Kasumi-1 (cell line): ENCODE data around the gene MARCHF10.
"Not testable (repeated sequence)": the region's sequence is repeated elsewhere in the genome, so short reads cannot be mapped to it uniquely, and the experiment has no call there.

Experiments used
- DNase-seq, 2 experiments: peaks; one replicate each; lab custom pipeline; 2025; lab: John Stamatoyannopoulos, UW

Gene MARCHF10

DNA sequence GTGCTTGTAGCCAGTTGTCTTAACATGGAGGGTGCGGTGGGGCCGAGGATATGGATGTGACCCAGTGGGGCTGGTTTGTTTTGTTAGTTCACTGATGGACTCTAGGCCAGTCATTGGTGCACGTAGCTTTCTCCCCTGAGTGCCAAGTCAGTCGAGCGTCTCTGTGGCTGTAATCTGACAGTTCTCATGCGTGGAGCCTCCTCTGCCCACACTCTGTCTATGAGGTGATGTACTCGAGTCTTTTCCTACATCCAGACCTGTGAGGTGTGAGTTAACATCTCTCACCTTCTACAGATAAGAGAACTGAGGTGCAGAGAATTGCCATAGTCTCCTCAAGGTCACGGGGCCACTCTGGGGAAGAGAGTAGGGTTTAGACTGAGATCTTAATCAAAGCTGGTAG is 90.2 kb downstream of the MARCHF10 start:
- no peak for DNase-seq

DNA sequence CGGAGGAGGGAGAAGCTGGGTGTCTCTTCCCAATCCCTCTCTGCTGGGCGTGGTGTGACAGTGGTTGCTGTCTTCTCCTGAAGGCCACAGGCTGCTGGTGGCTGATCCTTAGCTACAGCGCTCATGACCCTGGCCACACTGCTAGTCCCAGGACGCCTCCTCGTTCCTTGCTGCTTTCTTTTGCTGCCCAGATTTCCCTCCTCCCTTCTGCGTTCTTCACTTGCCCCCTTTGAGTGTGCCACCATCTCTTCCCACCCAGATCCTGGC is 90.6 kb downstream of the MARCHF10 start:
- no peak for DNase-seq

DNA sequence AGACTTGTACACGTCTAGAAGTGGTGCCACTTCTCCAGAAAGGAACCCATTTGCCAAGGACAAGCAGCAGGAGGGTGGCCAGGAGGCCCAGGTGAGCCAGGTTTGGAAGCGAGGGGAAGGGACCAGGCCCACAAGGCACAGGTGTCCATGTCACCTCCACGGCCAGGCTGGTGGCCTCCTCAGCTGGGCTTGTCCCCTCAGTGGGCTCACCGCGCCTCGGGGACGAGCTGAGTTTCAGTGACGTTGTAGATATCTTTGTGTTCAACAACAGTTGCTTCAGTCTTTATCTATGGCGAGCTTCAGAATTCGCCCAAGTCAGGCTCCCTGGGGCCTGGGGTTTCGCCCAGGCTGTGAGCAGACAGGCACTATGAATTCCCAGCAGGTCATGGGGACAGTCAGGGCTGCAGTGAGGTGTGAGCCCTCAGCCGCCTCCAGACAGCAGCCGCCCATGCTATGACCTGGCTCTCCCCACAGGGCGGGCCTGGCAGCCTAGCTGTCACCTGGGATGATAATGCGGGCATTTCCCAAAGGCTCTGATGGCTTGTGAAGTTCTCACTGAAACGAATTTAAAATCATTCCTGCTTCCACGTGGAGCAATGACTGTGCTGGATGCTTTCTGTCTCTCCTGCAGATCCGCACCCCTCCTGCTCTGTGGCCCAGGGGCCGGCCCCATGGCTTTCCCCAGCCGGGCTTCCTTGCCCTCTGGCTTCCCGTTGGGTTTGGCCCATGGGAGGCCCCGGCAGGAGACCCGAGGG is 91.1 kb downstream of the MARCHF10 start:
- no peak for DNase-seq

DNA sequence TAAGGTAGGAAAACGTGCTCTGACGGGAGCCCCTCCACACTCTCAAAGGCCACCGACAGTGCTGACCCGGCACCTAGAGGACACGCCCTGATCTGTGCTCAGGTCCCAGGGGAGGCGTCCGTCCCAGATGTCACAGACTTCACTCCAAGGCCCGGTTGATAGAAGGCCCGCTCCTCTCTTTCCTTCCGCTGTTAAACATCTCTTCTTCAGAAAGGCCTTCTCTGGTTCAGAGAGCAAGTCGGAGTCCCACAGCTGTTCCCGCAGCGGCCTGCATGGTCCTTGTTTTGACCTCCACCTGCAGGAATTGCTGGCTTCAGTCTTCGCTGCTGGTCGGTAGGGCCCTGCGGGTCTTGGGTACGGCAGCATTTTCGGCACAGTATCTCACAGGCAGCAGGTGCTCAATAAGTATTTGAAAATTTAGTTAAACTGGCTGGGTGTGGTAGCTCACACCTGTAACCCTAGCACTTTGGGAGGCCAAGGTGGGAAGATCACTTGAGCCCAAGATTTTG is 92.2 kb downstream of the MARCHF10 start:
- no peak for DNase-seq

DNA sequence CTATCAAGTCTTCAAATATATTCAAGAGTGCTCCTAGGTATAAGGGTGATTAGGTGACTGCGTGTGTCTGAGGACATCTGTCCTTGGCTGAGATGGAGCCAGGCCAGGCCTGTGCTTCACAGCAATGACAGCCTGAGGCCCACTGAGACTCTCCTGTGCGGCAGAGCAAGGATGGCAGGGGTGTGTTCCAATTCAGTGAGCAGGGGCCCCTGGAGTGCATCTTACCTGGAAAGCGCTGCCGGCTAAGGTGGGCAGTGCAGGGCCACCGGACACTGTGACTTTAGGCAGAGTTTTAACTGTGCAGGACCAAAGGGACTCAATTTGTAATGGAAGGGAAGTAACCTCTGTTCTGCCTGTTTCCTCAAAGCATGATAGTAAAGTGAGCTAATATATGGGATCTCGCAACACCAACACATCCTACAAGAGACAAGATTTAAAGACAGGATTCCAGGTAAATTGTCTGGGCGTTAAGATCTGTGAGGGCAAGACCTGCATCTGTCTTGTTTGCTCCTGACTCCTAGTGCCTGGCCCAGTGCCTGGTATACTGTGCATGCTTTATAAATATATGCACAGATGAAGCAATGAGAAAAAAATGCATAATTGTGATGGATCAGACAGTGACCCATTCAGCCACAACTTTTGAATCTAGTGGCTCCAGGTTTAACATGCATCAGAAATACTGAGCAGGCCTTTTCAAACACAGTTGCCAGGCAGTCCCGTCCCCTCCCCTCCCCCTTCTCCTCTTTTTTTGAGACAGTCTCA is 93.9 kb downstream of the MARCHF10 start:
- no peak for DNase-seq

DNA sequence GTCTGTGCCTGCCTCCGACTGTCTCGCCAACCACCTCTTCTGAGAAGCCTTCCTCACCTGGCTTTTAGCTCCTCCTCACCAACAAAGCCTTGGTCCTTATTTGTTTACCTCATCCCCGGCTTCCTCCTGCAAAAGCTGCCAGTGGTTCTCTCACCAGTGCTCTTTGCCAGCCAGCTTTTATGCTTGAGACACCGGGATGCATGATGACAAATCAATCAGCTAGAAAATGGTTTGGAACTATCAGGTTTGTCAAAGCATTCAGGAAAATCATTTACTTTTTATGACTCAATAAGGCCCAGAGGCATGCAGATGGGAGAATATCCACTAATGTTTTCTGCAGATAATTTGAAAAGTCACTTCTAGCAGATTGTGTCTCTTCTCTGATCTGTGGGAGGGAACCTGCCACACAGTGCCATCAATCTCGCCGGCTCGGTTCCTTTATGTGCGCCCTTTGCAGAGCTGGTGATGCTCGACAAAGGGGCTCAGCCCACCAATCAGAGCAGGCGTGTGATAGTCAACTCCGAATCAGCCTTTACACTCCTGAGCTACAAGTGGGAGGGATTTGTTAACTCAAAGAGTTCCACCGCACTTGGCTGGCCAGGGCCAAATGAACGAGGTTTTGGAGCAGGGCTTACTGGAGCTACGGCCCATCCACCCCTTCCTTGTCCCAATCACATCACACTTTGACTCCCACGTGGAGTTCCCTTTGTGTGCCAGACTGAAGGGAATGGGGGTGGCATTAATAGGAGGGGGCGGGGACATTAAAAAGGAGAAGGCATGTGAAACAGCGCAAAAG is 94.8 kb downstream of the MARCHF10 start:
- DNase-seq: no peak

DNA sequence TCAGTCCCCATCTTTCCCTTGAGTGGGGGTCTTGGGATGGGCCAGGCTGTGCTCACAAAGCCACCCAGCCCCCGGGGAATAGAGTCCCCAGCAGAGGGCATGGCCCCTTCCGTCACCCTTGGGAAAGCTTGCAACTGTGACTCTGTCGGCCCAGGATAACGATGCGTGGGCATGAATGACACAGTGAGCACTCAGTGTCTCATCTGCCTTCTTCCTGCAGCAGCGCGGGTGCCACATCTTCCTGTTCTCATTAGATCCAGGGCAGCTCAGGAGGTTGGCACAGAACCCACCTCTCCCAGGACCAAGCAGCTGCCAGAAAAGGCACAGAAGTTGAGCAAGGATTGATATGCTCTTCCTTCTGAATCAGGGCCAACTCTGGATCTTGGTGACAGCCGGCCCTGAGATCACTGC is 95.9 kb downstream of the MARCHF10 start:
- DNase-seq: no peak

DNA sequence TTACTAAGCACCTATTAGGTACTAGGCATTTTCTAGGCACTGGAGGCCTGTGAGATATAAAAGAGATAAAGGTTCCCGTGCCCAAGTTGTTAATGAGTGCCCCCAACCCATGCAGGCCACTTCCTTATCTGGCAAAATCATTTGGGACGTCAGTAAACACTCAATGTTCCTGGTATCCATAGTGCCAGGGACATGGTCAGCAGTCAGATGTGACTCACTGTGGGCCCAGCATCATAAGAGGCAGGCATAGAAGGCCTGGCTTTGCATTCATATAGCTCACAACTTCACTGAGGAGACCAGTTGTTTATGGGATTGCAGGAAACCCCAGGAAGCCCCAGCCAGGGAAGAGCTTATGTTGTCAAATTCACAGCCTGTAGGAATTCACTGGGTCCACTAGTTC is 99.5 kb downstream of the MARCHF10 start:
- no peak for DNase-seq

DNA sequence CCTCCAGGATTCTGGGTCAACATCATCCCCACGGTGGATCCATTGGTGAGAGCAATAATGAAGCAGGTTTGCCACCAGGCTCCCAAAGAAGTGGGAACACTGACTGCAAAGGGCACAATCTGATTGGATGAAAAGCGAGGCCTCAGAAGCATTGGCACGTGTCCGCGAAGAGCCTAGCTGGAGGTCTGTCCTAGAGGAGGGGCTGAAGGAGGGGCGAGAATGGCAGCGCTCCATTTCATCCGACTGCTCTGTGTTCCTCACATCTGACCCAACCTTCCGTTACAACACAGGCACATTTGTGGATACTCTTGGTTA is 100.7 kb downstream of the MARCHF10 start:
- DNase-seq: no peak

DNA sequence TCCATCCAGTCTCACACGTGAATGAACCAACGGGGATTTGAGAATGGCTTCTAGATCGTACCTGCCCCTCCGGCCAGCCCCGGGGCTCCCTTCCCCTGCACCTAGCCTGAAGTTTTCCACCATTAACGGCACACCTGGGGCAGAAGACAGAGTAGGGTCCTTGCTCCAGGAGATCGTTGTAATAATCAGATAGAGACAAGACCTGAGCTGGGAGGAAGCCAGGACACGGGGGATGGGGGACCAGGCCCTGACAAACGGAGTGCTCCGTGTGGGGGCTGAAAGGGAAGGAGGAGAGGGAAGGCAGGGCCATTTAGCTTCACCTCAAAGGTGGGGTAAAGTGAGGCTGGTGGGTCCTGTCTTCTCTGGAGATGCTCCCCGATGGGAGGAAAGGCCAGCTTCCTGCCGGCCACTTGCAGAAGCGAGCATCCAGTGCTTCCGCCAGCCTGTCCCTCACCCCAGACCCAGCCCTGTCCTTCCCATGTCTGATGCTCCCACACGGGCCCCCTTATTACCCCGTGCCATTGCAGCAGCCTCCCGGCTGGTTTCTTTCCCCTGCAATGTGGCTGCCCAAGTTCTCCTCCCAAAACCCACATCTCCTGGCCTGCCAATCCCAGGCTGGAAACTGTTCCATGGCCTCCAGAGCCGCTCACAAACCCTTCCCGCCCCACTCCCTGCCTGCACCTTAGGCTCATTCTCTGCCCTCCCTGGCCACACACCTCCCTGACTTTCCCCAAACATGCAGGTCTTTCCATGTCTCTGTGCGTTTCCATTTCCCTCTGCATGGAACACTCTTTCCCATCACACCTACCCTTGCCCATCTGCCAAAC is 101.3 kb downstream of the MARCHF10 start:
- DNase-seq: no peak

DNA sequence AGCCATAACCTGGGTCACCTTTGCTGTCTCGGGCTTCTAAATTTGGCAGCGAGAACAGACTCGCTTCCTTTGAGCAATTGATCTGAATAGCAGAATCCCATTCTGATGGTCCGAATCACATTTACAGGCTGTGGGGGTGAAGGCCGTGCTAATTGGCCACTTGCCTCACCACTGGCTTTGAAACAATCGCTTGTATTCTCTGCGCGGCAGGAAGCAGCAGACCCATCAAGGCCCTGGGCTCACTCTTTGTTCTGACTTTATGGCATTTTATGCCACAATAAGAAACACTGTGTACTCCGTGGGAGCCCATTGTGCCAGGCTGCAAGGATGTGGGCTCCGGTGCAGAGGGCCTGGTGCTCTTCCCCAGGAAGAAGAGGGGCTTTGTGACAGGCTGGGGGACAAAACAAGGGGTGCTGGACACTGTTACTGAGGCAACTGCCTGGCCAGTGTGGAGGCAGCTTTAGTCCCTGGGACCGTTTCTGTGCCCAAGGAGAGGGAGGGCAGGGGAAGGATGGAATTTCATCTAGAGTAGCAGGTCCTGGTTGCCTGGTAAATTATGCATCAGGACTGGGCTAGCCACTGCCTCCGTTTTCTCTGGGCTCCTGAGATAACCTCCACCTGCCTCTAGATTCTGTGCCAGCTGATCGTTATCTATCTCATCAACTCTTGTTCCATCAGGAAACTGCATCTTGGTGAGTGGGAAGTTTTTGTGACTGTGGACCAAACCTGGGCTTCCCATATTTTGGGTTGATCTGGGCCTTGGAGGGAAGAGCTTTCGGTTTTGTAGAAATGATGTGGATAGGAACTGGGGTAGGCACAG is 102.1 kb downstream of the MARCHF10 start:
- no peak for DNase-seq

DNA sequence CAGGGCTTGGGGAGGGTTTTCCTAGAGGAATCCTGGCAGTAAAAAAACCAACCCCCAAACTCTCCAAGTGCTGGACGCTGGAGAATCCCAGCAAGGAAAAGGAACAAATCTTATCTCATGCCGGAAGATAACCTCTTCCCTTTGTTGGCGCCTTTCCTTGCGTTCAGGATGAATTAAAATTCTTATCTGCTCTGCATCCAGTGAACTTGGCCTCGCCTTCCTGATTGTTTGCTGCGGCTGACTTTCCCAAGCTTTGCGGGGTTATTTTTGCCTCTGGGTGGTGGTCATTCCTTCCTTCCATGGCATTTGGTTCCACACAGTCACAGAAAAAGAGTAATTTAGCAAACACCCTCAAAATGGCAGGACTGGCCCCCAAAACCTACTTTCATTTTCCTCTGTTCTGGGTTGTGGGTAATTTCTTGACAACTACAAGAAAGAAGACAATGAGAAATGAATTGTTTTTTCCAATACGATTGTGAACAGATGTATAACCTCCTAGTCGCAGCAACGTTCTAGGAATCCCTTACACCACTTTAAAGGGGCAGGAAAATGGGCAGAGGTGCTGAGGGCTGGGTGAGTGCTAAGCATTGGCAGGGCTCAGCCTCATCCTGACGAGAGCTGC is 102.8 kb downstream of the MARCHF10 start:
- DNase-seq: no peak

DNA sequence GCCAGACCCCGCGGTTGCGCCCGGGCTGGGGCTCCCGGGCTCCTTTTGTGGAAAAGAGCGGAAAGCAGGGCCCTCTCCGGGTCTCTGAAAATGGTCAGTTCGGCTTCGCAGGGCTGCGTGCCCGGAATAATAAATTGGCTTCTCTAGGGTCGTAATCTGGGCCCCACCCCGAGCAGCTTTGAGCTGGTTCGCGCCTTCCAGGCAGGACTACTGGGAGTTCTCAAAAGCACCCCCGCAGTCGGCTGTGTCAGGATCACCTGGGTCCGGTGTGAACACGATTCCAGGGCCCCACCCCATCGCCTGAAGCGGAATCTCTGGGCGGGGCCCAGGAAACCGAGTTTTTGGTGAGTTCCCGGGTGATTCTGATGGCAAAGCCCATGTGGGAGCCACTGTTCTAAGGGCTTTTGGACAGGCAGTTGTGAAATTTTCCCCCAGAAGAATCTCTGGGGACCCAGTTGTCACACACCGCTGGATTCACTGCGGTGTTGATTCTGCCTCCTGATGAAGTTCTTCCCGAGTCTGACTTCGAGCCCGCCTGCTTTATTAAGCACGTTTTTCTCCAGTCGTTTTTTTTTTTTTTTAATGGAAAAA is 103.6 kb downstream of the MARCHF10 start:
- no peak for DNase-seq

DNA sequence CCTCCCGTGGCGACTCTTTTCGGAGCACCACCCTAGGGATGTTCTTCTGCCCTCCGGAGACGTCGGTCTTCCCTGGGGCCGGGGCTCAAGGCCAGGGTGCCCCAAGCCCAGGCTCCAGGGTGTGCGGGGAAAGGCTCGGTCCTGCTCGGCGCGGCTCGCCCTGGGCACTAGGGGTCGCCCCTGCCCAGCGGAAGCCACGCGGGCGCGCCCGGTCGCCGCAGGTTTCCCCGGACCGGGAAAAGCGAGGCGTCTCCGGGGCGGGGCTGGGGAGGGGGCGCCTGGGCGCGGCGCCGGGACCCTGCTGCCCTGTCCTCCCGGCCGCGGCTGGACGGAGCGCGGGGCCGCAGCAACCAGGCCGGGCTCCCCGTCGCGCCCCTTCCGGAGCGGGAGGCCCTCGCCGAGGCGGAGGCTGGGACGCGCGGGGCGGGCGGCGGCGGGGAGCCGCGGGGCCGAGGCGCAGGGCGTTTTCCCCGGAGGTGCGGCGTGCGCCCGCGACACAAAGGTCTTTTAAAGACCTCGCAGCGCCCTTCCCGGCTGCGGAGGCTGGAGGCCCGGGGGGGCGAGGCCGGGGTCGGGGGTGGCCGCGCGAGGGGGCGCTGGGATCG is 104.2 kb downstream of the MARCHF10 start:
- peak; percentile 59 to 64 for DNase-seq

DNA sequence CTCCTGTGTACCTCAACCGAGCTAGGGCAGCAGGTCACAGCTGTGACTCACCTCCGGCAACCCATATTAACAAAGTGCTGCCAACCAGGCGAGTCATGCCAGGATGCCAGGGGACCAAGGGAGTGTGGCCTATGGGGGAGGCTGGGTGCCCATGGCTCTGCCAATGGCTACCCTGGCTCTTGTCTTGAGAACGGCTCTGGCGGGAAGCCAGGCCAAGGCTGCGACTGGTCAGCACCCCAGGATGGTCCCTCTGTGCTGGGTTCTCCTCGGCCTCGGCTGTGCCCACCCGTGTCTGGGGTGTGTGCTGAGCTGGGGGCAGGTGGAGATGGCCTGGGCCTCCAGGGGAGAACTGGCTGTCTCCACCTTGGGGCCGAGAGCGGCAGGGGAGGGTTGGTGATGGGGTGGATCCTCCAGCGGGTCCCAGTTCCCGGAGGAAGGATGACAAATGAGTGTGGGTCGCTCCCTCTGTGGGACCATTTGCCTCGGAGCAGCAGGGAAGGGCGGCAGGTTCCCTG is 104.8 kb downstream of the MARCHF10 start:
- DNase-seq: no peak

DNA sequence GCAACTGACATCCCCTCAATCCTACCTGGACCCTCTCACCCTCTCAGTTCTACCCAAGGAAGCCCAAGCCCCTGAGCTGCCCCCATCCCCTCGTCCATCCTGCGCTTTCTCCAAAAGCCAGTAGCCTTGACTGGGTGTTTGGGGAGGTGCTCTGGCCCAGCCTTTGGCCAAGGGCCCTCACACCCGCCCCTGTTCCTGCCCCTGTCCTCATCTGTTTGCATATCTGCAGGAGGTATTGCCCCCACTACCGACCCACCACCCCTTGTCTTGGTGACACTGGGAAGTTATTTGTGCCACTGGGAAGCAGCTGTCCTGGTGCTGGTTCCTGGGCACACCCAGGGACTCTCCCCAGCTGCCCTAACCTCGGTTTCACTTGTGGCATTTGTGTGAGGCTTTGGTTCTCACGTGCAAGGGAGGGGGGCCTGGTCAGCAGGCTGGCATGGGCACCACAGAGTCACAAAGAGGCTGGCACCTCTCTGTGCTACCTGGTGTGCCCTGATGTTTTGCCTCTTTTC is 105.3 kb downstream of the MARCHF10 start:
- no peak for DNase-seq

DNA sequence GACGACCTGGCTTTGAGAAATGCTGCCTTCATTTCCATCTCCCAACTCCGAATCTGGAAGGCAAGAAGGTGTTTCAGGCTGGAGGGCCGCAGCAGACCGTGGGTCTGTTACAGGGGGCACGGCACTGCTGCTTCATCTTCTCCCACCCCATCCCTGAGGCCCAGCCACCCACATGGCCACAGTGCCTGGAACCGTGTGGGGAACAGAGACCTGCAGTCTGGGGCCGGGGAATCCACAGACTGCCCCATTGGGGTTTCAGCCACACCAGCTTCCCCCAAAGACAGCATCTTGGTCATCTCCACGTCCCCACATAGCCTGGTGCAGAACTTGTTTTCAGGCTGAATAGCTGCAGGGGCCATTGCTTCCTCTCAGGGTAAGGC is 106.4 kb downstream of the MARCHF10 start:
- DNase-seq: no peak

DNA sequence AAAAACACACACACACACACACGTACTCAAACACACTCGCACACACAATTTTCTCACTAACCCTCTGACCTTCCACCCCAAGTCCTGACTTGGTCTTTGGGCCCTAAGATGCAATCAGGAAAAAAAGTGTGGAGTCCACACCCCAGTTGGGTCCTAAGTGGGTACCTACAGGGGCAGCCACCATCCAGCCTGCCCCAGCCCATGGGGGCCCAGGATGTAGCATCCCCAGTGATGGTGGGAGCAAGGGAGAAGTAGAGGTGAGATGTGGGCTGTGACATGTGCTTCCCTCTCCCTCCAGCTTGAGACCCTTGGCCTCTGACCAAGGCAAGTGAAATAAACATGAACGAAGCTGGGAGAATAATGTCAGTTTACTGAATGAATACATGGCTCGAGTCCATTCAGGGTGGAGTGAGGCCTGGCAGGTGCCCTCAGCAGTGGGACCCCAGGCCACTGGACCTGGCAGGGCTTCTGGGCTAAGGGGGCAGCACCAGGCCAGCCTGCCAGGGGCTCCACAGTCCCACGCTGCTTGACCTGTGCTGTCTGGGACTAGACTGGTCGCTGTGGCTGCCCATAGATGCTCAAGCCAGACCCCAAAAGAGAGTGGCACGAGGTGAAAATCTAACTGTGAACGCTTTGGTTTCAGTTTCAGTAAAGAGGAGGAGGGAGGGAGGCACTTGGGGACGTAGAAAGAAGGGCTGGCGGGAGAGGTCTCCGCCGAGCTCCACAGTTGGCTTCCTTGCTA is 107.0 kb downstream of the MARCHF10 start:
- no peak for DNase-seq

DNA sequence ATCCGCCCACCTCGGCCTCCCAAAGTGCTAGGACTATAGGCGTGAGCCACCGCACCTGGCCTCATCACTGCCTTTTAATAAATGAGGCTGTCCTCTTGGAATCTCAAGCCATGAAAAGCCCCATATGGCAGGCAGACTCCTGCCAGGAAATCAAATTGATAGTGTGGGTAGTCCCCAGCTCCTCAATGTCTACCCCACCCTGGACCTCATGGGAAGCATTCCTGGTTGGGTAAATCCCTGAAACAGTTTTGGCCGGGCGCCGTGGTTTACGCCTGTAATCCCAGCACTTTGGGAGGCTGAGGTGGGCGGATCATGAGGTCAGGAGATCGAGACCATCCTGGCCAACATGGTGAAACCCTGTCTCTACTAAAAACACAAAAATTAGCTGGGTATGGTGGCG is 109.7 kb downstream of the MARCHF10 start:
- DNase-seq: not testable (repeated sequence)
